Body of pancreas (tissue), 4 donors: Measurements from ENCODE around the gene SH3BP4. TPM values are rescaled to one million over a fixed set of nuclear protein-coding genes. Genes with fewer than 3 reads are reported as not detected.
A peak's percentile ranks its signal among the peaks of the same experiment; 100 is the strongest.

Experiments used
- ATAC-seq: fragments of 150-250 bp; one replicate; pipeline ENCODE4 v1.9.1; 2016
- DNase-seq, 4 donors: peaks; one replicate each; pipeline ENCODE4 v3.0.0-alpha.2; 2019
- H3K27ac ChIP-seq, 4 donors: fragments of 200-600 bp; sonication (generic); 1 replicate in 3 of 4; 2 replicates in 1 of 4; pipeline versions ENCODE4 v1.5.1 to v1.6.1; 2016 to 2019; ENCODE audit warnings: mild to moderate bottlenecking in 1 of 4, mixed read lengths in 1 of 4, moderate library complexity in 1 of 4
- H3K27me3 ChIP-seq, 2 donors: fragments of 200-600 bp; sonication (generic); one replicate each; pipeline ENCODE4 v1.6.0; 2016; ENCODE audit warnings: mild to moderate bottlenecking in 1 of 2
- H3K36me3 ChIP-seq, 2 donors: fragments of 200-600 bp; sonication (generic); replicated peaks in 1 of 2; 2 replicates each; pipeline ENCODE4 v1.5.1; 2016; ENCODE audit warnings: low read depth in 2 of 2; ENCODE audit not compliant: insufficient read depth in 1 of 2
- H3K4me1 ChIP-seq: fragments of 200-600 bp; sonication (generic); one replicate; pipeline ENCODE4 v1.6.0; 2016
- H3K4me3 ChIP-seq, 2 donors: fragments of 200-600 bp; sonication (generic); 1 replicate in 1 of 2; 2 replicates in 1 of 2; pipeline ENCODE4 v1.5.1; 2016 to 2019
- H3K9me3 ChIP-seq, 3 donors: fragments of 200-600 bp; sonication (generic); 1 replicate in 2 of 3; 2 replicates in 1 of 3; pipeline ENCODE4 v1.5.1; 2016
- CTCF ChIP-seq, 7 experiments: fragments of 450-650 bp in 4 of 7; fragments of 200-600 bp in 3 of 7; sonication (generic) in 3 of 7; IDR thresholded peaks; one replicate each; pipeline ENCODE4 v1.5.1; 2016 to 2019; ENCODE audit warnings: antibody characterized with exemption in 7 of 7
- POLR2A ChIP-seq, 3 donors: fragments of 450-650 bp; IDR thresholded peaks; one replicate each; pipeline ENCODE4 v1.6.1; 2016; ENCODE audit warnings: antibody characterized with exemption in 3 of 3, mild to moderate bottlenecking in 2 of 3
- WGBS, 2 donors: methylation state at CpG; one replicate each; pipeline ENCODE4 v1.1.5; 2017; 5-methylcytosine and 5-hydroxymethylcytosine counted together
- intact Hi-C: fragments of 100-400 bp; cut with DNase I; formaldehyde crosslinking; loops from one replicate; pipeline ENCODE4 v1.15.1; 2023
- total RNA-seq, 2 donors: library from RNA; depleted of rRNA; stranded (reverse); fragments of >200 nt; gene quantifications; one replicate each; pipeline ENCODE4 v1.1.0, GENCODE V29; 2016

SH3BP4 gene
- total RNA-seq, 2 donors from 2014 or later = 62.6 to 71.9 TPM

- no peaks in the 10 kb centered on the region for H3K36me3 ChIP-seq
- DNase-seq = no peak
- peak overlapping the region in 2 of 4 donors; percentile 22 to 29 for H3K27ac ChIP-seq
- TF ChIP-seq POLR2A (IDR thresholded peaks at IDR 0.05) (no peak), CTCF (IDR thresholded peaks at IDR 0.05) (peak in 1 of 7 experiments; percentile 6)
- no peaks in the 10 kb centered on the region for H3K9me3 ChIP-seq
- no peaks in the 10 kb centered on the region for H3K4me1 ChIP-seq
- intact Hi-C loops = no loop called here
- WGBS, 2 donors = 35 to 51% methylated on average over 4 of the region's 4 CpGs
- H3K27me3 ChIP-seq = no peaks in the 10 kb centered on the region
- ATAC-seq = peak; percentile 15
- H3K4me3 ChIP-seq = no peak overlapping the region
These were observed 146.5 kb downstream of the SH3BP4 start for GRCh38 chr2:235098269-235098668.

GRCh38 chr2:235098736-235099494 is 147.1 kb downstream of the SH3BP4 start:
- ATAC-seq (peak; percentile 64), DNase-seq (no peak)
- Histone ChIP-seq H3K4me3 (no peak overlapping the region), H3K4me1 (no peaks in the 10 kb centered on the region), H3K27me3 (no peaks in the 10 kb centered on the region), H3K36me3 (no peaks in the 10 kb centered on the region), H3K27ac (peak overlapping the region in 2 of 4 donors; percentile 22 to 29), H3K9me3 (no peaks in the 10 kb centered on the region)
- no peak for TF ChIP-seq POLR2A (IDR thresholded peaks at IDR 0.05)
- TF ChIP-seq CTCF (IDR thresholded peaks at IDR 0.05) = no peak
- intact Hi-C loops = no loop called here
- 53 to 61% methylated on average over 9 of the region's 9 CpGs for WGBS, 2 donors

- intact Hi-C loops = no loop called here
- Histone ChIP-seq H3K36me3 (no peaks in the 10 kb centered on the region), H3K27me3 (no peaks in the 10 kb centered on the region), H3K4me3 (no peak overlapping the region), H3K9me3 (no peaks in the 10 kb centered on the region), H3K27ac (no peak overlapping the region), H3K4me1 (no peaks in the 10 kb centered on the region)
- WGBS, 2 donors = 78 to 79% methylated on average over 9 of the region's 9 CpGs
- DNase-seq = no peak
- ATAC-seq = no peak
- TF ChIP-seq CTCF (IDR thresholded peaks at IDR 0.05) (no peak), POLR2A (IDR thresholded peaks at IDR 0.05) (no peak)
These were observed 151.1 kb downstream of the SH3BP4 start for GRCh38 chr2:235102896-235103295.
